SK-N-SH (cell line): Measurements from ENCODE around the gene QSOX1. TPM values are rescaled to one million over a fixed set of nuclear protein-coding genes. Genes with fewer than 3 reads are reported as not detected.

Source experiments
- CTCF ChIA-PET: fragments of 300-600, 350-600 bp; formaldehyde crosslinking; extraction: SDS; loops from one replicate; lab custom pipeline; 2021; lab: Yijun Ruan, JAX
- POLR2A ChIA-PET: fragments of 350-600 bp; sonication (Branson Sonifier 250); formaldehyde crosslinking; extraction: SDS; loops from one replicate; lab custom pipeline; 2020; ENCODE audit warnings: antibody characterized with exemption, inconsistent platforms; lab: Yijun Ruan, JAX
- DNase-seq: peaks from one replicate; pipeline ENCODE4 v3.0.0; 2012
- H2AFZ ChIP-seq: fragments of 200-600 bp; sonication (generic); 2 replicates; pipeline ENCODE4 v1.8.1; 2016; ENCODE audit warnings: antibody characterized with exemption, mild to moderate bottlenecking, low read depth
- H3F3A ChIP-seq: fragments of 200-600 bp; sonication (generic); replicated peaks from 2 replicates; pipeline ENCODE3; 2016; ENCODE audit warnings: antibody characterized with exemption, mild to moderate bottlenecking; ENCODE audit not compliant: insufficient read depth
- H3K27ac ChIP-seq, 2 experiments: fragments of 200-500 bp in 1 of 2; fragments of 200-600 bp in 1 of 2; sonication (Bioruptor generic) in 1 of 2; sonication (generic), shearing (Covaris generic) in 1 of 2; 2 replicates each; pipeline versions ENCODE4 v1.5.1 to v1.6.1; 2014 to 2016; ENCODE audit warnings: low read depth in 2 of 2, inconsistent platforms in 1 of 2, low read length in 1 of 2, mild to moderate bottlenecking in 1 of 2, mixed read lengths in 1 of 2
- H3K27me3 ChIP-seq: fragments of 200-600 bp; sonication (generic), shearing (Covaris generic); 2 replicates; pipeline ENCODE4 v1.6.1; 2016; ENCODE audit warnings: mixed run types; ENCODE audit not compliant: insufficient read depth
- H3K36me3 ChIP-seq, 2 experiments: fragments of 200-500 bp in 1 of 2; fragments of 200-600 bp in 1 of 2; sonication (Bioruptor generic) in 1 of 2; sonication (generic) in 1 of 2; replicated peaks in 1 of 2; 2 replicates each; pipeline versions ENCODE3 to v1.5.1; 2014 to 2016; ENCODE audit warnings: low read length in 1 of 2, mild to moderate bottlenecking in 1 of 2; ENCODE audit not compliant: insufficient read depth in 2 of 2, control insufficient read depth in 1 of 2
- H3K4me1 ChIP-seq, 2 experiments: fragments of 200-500 bp in 1 of 2; fragments of 200-600 bp in 1 of 2; sonication (Bioruptor generic) in 1 of 2; sonication (generic), shearing (Covaris generic) in 1 of 2; 2 replicates each; pipeline versions ENCODE4 v1.5.1 to v1.6.1; 2014 to 2016; ENCODE audit warnings: low read depth in 1 of 2, low read length in 1 of 2, mixed run types in 1 of 2; ENCODE audit not compliant: insufficient read depth in 2 of 2, control insufficient read depth in 1 of 2
- H3K4me2 ChIP-seq: fragments of 200-600 bp; sonication (generic), shearing (Covaris generic); 2 replicates; pipeline ENCODE4 v1.6.1; 2017; ENCODE audit warnings: mixed run types
- H3K4me3 ChIP-seq, 2 experiments: fragments of 200-500 bp in 1 of 2; fragments of 200-600 bp in 1 of 2; sonication (Bioruptor generic) in 1 of 2; sonication (generic), shearing (Covaris generic) in 1 of 2; 2 replicates each; pipeline versions ENCODE4 v1.5.1 to v1.8.1; 2014 to 2016; ENCODE audit warnings: low read depth in 2 of 2, inconsistent platforms in 1 of 2, low read length in 1 of 2, mild to moderate bottlenecking in 1 of 2, mixed read lengths in 1 of 2, moderate library complexity in 1 of 2
- H3K79me2 ChIP-seq: fragments of 200-600 bp; sonication (generic); 2 replicates; pipeline ENCODE4 v1.8.1; 2017; ENCODE audit warnings: mild to moderate bottlenecking; ENCODE audit not compliant: insufficient read depth
- H3K9ac ChIP-seq: fragments of 200-600 bp; sonication (generic); 2 replicates; pipeline ENCODE4 v1.6.1; 2017; ENCODE audit warnings: mixed run types
- H3K9me2 ChIP-seq: fragments of 200-600 bp; sonication (generic); 2 replicates; pipeline ENCODE4 v1.6.1; 2017; ENCODE audit warnings: mixed run types
- H3K9me3 ChIP-seq: fragments of 200-600 bp; sonication (generic); 2 replicates; pipeline ENCODE4 v1.6.1; 2017; ENCODE audit warnings: mixed run types, mild to moderate bottlenecking, moderate library complexity
- H4K20me1 ChIP-seq: fragments of 200-600 bp; sonication (generic); 2 replicates; pipeline ENCODE4 v1.6.1; 2017; ENCODE audit warnings: mild to moderate bottlenecking, mixed run types; ENCODE audit not compliant: insufficient read depth
- ELF1 ChIP-seq: IDR thresholded peaks from 2 replicates; pipeline ENCODE4 v1.4.0; 2012
- EP300 ChIP-seq, 2 experiments: IDR thresholded peaks; 2 replicates each; pipeline versions ENCODE4 v1.4.0 to v1.6.1; 2012; ENCODE audit warnings: borderline replicate concordance in 1 of 2, low read depth in 1 of 2, low read length in 1 of 2
- JUND ChIP-seq: IDR thresholded peaks from 2 replicates; pipeline ENCODE4 v1.4.0; 2012
- MEF2A ChIP-seq: IDR thresholded peaks from 2 replicates; pipeline ENCODE4 v1.4.0; 2012; ENCODE audit warnings: low read depth, borderline replicate concordance
- MXI1 ChIP-seq: IDR thresholded peaks from 2 replicates; pipeline ENCODE4 v1.6.1; 2012; ENCODE audit warnings: mild to moderate bottlenecking, low read depth, low read length, improper control_type of control experiment
- NRF1 ChIP-seq: IDR thresholded peaks from 2 replicates; pipeline ENCODE4 v1.6.1; 2012; ENCODE audit warnings: low read depth, mild to moderate bottlenecking, low read length
- POLR2AphosphoS5 ChIP-seq: IDR thresholded peaks from 2 replicates; pipeline ENCODE4 v1.6.1; 2012; ENCODE audit warnings: low read depth, low read length
- RAD21 ChIP-seq: IDR thresholded peaks from 2 replicates; pipeline ENCODE4 v1.6.1; 2012; ENCODE audit warnings: mild to moderate bottlenecking, low read length
- RCOR1 ChIP-seq: fragments of 150-350 bp; IDR thresholded peaks from 2 replicates; pipeline ENCODE4 v1.6.1; 2017; ENCODE audit warnings: antibody characterized with exemption, low read length
- SIN3A ChIP-seq: IDR thresholded peaks from 2 replicates; pipeline ENCODE4 v1.6.1; 2012; ENCODE audit warnings: low read depth, mild to moderate bottlenecking, low read length, moderate library complexity, borderline replicate concordance
- TEAD4 ChIP-seq: IDR thresholded peaks from 2 replicates; pipeline ENCODE4 v1.4.0; 2012; ENCODE audit warnings: mild to moderate bottlenecking, borderline replicate concordance; ENCODE audit not compliant: insufficient read depth
- YY1 ChIP-seq: IDR thresholded peaks from 2 replicates; pipeline ENCODE4 v1.4.0; 2012; ENCODE audit warnings: low read depth, mild to moderate bottlenecking
- WGBS: methylation state at CpG from one replicate; pipeline ENCODE4 v1.1.6; 2017; ENCODE audit warnings: low lambda C conversion rate; 5-methylcytosine and 5-hydroxymethylcytosine counted together
- polyA plus RNA-seq, 3 experiments: library from polyadenylated mRNA; depleted of rRNA; stranded (reverse); fragments of >200 nt; gene quantifications; 2 replicates each; pipeline ENCODE4 v1.2.3, GENCODE V29; 2012
- TF ChIP-seq, protein P1 (sequence below): IDR thresholded peaks from 2 replicates; pipeline ENCODE4 v1.6.1; 2012; ENCODE audit warnings: mild to moderate bottlenecking, low read depth, low read length, moderate library complexity
- TF ChIP-seq, protein P2 (sequence below): fragments of 150-350 bp; IDR thresholded peaks from 2 replicates; pipeline ENCODE4 v1.6.1; 2017; ENCODE audit warnings: antibody characterized with exemption, low read length, low read depth, borderline replicate concordance
- TF ChIP-seq, protein P3 (sequence below): IDR thresholded peaks from 2 replicates; pipeline ENCODE4 v1.4.0; 2012; ENCODE audit warnings: low read depth
- TF ChIP-seq, protein P4 (sequence below): fragments of 150-350 bp; IDR thresholded peaks from 2 replicates; pipeline ENCODE4 v1.6.1; 2016; ENCODE audit warnings: mild to moderate bottlenecking, low read depth, low read length

QSOX1 gene
- polyA plus RNA-seq, 1 of the 3 experiments (the other 2 are of a cell fraction) = 359 TPM

DNA sequence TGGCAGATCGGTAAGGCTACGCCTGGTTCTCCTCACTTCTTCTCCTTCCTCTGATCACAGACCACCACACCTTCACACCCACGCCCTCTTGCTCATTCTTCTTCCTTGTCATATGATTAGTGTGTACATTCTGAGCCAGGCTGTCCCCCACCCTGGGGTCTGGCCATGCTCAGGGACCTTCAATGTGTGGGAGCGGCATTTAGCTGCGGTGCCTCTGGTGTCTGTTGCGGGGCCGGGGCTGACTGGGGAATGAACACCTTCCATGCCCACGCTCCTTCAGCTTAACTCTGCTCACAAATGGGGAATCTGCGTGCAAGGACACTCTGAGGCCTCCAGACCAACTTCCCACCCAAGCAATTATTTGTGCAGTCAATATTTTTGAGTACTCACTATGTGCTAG is 29.4 kb downstream of the QSOX1 start:
- no peaks in the 10 kb centered on the region for H3K79me2 ChIP-seq
- H3K4me3 ChIP-seq = no peak overlapping the region
- H3K27me3 ChIP-seq = no peaks in the 10 kb centered on the region
- no peak for TF ChIP-seq TEAD4
- TF ChIP-seq MEF2A = no peak
- no peak for TF ChIP-seq NRF1
- TF ChIP-seq YY1 = no peak
- no peak for TF ChIP-seq EP300 (IDR thresholded peaks at IDR 0.05; ENCODE audit: borderline replicate concordance in 1 of 2, low read depth in 1 of 2, low read length in 1 of 2)
- TF ChIP-seq, protein P1, sequence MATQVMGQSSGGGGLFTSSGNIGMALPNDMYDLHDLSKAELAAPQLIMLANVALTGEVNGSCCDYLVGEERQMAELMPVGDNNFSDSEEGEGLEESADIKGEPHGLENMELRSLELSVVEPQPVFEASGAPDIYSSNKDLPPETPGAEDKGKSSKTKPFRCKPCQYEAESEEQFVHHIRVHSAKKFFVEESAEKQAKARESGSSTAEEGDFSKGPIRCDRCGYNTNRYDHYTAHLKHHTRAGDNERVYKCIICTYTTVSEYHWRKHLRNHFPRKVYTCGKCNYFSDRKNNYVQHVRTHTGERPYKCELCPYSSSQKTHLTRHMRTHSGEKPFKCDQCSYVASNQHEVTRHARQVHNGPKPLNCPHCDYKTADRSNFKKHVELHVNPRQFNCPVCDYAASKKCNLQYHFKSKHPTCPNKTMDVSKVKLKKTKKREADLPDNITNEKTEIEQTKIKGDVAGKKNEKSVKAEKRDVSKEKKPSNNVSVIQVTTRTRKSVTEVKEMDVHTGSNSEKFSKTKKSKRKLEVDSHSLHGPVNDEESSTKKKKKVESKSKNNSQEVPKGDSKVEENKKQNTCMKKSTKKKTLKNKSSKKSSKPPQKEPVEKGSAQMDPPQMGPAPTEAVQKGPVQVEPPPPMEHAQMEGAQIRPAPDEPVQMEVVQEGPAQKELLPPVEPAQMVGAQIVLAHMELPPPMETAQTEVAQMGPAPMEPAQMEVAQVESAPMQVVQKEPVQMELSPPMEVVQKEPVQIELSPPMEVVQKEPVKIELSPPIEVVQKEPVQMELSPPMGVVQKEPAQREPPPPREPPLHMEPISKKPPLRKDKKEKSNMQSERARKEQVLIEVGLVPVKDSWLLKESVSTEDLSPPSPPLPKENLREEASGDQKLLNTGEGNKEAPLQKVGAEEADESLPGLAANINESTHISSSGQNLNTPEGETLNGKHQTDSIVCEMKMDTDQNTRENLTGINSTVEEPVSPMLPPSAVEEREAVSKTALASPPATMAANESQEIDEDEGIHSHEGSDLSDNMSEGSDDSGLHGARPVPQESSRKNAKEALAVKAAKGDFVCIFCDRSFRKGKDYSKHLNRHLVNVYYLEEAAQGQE = no peak
- TF ChIP-seq RCOR1 = no peak
- TF ChIP-seq POLR2AphosphoS5 = no peak
- TF ChIP-seq SIN3A = no peak
- TF ChIP-seq, protein P2, sequence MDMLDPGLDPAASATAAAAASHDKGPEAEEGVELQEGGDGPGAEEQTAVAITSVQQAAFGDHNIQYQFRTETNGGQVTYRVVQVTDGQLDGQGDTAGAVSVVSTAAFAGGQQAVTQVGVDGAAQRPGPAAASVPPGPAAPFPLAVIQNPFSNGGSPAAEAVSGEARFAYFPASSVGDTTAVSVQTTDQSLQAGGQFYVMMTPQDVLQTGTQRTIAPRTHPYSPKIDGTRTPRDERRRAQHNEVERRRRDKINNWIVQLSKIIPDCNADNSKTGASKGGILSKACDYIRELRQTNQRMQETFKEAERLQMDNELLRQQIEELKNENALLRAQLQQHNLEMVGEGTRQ = no peak
- TF ChIP-seq, protein P3, sequence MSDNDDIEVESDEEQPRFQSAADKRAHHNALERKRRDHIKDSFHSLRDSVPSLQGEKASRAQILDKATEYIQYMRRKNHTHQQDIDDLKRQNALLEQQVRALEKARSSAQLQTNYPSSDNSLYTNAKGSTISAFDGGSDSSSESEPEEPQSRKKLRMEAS = no peak
- no peak for TF ChIP-seq MXI1
- no peak for TF ChIP-seq JUND
- no peak for TF ChIP-seq ELF1
- TF ChIP-seq RAD21 = no peak
- TF ChIP-seq, protein P4, sequence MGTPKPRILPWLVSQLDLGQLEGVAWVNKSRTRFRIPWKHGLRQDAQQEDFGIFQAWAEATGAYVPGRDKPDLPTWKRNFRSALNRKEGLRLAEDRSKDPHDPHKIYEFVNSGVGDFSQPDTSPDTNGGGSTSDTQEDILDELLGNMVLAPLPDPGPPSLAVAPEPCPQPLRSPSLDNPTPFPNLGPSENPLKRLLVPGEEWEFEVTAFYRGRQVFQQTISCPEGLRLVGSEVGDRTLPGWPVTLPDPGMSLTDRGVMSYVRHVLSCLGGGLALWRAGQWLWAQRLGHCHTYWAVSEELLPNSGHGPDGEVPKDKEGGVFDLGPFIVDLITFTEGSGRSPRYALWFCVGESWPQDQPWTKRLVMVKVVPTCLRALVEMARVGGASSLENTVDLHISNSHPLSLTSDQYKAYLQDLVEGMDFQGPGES = no peak
- H3K4me2 ChIP-seq = no peak overlapping the region
- no peaks in the 10 kb centered on the region for H3K9me2 ChIP-seq
- peaks cover 0 to 2% of the 10 kb centered on the region in 2 experiments; a peak in 1 of 4 replicates for H3K4me1 ChIP-seq
- no peak overlapping the region for H3K9ac ChIP-seq
- no peak for DNase-seq
- ChIA-PET POLR2A (no interaction called here), CTCF (interaction anchor here (0.8 to 2.5 kb wide), 5 partner anchors 23 to 369 kb away, joined by 3 to 8 read pairs (median 4); no protein-coding TSS in a partner anchor)
- H3K36me3 ChIP-seq = peaks cover 34 to 74% of the 10 kb centered on the region in 2 experiments
- H2AFZ ChIP-seq = no peak overlapping the region
- no peaks in the 10 kb centered on the region for H3F3A ChIP-seq
- H3K27ac ChIP-seq = no peak overlapping the region
- H4K20me1 ChIP-seq = no peaks in the 10 kb centered on the region
- no peaks in the 10 kb centered on the region for H3K9me3 ChIP-seq
- WGBS = 96% methylated on average over 8 of the region's 9 CpGs
